ENCODE data around the gene CHMP2A.

CHMP2A gene

DNA sequence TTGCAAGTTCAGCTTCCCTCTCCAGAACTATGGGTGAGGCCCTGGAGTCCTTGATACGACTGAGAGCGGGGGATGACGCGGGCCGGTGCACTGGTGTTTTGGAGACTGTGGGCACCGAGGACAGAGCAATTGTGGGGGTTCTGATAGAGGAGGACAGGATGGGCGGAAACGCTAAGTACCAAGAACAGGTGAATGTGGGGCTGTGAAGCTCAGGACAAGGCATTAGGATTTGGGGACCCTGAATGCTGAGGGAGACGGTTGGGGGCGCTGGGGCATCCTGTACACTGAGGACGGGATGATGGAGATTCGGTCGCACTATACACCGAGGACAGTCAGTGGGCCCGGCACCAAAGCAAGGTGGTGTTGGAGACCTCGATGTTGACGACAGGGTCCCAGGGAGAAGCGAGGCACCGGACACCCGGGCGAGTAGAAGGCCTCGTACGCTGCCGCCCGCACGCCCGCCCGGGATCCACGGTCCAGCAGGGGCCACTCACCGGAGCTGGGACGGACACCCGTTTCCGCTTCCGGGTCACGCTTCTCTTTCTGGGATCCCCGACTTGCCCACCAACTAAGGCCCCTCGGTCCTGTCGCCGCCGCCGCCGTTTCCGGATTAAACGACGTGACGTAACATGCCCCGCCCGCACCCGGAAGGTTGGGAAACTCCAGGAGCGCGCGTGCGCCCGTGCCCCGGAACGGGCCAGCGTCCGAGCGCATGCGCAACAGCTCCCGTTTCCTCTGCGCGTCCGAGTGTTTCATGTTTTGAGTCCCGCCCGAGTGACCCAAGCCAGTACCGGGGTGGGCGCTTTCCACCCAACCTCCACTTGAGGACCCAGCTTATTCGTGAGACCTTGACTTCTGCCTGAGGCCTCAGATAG is at the start of gene CHMP2A (continued):
- TF ChIP-seq, protein P1, sequence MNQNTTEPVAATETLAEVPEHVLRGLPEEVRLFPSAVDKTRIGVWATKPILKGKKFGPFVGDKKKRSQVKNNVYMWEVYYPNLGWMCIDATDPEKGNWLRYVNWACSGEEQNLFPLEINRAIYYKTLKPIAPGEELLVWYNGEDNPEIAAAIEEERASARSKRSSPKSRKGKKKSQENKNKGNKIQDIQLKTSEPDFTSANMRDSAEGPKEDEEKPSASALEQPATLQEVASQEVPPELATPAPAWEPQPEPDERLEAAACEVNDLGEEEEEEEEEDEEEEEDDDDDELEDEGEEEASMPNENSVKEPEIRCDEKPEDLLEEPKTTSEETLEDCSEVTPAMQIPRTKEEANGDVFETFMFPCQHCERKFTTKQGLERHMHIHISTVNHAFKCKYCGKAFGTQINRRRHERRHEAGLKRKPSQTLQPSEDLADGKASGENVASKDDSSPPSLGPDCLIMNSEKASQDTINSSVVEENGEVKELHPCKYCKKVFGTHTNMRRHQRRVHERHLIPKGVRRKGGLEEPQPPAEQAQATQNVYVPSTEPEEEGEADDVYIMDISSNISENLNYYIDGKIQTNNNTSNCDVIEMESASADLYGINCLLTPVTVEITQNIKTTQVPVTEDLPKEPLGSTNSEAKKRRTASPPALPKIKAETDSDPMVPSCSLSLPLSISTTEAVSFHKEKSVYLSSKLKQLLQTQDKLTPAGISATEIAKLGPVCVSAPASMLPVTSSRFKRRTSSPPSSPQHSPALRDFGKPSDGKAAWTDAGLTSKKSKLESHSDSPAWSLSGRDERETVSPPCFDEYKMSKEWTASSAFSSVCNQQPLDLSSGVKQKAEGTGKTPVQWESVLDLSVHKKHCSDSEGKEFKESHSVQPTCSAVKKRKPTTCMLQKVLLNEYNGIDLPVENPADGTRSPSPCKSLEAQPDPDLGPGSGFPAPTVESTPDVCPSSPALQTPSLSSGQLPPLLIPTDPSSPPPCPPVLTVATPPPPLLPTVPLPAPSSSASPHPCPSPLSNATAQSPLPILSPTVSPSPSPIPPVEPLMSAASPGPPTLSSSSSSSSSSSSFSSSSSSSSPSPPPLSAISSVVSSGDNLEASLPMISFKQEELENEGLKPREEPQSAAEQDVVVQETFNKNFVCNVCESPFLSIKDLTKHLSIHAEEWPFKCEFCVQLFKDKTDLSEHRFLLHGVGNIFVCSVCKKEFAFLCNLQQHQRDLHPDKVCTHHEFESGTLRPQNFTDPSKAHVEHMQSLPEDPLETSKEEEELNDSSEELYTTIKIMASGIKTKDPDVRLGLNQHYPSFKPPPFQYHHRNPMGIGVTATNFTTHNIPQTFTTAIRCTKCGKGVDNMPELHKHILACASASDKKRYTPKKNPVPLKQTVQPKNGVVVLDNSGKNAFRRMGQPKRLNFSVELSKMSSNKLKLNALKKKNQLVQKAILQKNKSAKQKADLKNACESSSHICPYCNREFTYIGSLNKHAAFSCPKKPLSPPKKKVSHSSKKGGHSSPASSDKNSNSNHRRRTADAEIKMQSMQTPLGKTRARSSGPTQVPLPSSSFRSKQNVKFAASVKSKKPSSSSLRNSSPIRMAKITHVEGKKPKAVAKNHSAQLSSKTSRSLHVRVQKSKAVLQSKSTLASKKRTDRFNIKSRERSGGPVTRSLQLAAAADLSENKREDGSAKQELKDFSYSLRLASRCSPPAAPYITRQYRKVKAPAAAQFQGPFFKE (tag by site-specific recombination; IDR thresholded peaks at IDR 0.05; ENCODE audit: borderline replicate concordance): no peak
- peak; percentile 86 for TF ChIP-seq ZFP37 (tag by site-specific recombination; IDR thresholded peaks at IDR 0.05)
- TF ChIP-seq, protein P2, sequence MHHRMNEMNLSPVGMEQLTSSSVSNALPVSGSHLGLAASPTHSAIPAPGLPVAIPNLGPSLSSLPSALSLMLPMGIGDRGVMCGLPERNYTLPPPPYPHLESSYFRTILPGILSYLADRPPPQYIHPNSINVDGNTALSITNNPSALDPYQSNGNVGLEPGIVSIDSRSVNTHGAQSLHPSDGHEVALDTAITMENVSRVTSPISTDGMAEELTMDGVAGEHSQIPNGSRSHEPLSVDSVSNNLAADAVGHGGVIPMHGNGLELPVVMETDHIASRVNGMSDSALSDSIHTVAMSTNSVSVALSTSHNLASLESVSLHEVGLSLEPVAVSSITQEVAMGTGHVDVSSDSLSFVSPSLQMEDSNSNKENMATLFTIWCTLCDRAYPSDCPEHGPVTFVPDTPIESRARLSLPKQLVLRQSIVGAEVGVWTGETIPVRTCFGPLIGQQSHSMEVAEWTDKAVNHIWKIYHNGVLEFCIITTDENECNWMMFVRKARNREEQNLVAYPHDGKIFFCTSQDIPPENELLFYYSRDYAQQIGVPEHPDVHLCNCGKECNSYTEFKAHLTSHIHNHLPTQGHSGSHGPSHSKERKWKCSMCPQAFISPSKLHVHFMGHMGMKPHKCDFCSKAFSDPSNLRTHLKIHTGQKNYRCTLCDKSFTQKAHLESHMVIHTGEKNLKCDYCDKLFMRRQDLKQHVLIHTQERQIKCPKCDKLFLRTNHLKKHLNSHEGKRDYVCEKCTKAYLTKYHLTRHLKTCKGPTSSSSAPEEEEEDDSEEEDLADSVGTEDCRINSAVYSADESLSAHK (tag by site-specific recombination; IDR thresholded peaks at IDR 0.05): peak; percentile 41; the same call in 1 of the 2 replicates
- no peak for TF ChIP-seq ZNF664 (tag by site-specific recombination; IDR thresholded peaks at IDR 0.05)
- peak; percentile 72; the same call in 1 of the 2 replicates for TF ChIP-seq ZNF391 (tag by site-specific recombination; IDR thresholded peaks at IDR 0.05; ENCODE audit: borderline replicate concordance, low read depth)
- TF ChIP-seq ZNF223 (tag by site-specific recombination; IDR thresholded peaks at IDR 0.05): no peak
- no peak for TF ChIP-seq ZNF184 (tag by site-specific recombination; IDR thresholded peaks at IDR 0.05)
- TF ChIP-seq ZNF600 (tag by site-specific recombination; IDR thresholded peaks at IDR 0.05): no peak
- TF ChIP-seq ZNF23 (tag by site-specific recombination; IDR thresholded peaks at IDR 0.05; ENCODE audit: borderline replicate concordance): no peak
- TF ChIP-seq YY1 (tag by site-specific recombination; IDR thresholded peaks at IDR 0.05): no peak
- no peak for TF ChIP-seq ZNF701 (tag by site-specific recombination; IDR thresholded peaks at IDR 0.05)
- TF ChIP-seq ZNF558 (tag by site-specific recombination; IDR thresholded peaks at IDR 0.05): no peak
- TF ChIP-seq, protein P3, sequence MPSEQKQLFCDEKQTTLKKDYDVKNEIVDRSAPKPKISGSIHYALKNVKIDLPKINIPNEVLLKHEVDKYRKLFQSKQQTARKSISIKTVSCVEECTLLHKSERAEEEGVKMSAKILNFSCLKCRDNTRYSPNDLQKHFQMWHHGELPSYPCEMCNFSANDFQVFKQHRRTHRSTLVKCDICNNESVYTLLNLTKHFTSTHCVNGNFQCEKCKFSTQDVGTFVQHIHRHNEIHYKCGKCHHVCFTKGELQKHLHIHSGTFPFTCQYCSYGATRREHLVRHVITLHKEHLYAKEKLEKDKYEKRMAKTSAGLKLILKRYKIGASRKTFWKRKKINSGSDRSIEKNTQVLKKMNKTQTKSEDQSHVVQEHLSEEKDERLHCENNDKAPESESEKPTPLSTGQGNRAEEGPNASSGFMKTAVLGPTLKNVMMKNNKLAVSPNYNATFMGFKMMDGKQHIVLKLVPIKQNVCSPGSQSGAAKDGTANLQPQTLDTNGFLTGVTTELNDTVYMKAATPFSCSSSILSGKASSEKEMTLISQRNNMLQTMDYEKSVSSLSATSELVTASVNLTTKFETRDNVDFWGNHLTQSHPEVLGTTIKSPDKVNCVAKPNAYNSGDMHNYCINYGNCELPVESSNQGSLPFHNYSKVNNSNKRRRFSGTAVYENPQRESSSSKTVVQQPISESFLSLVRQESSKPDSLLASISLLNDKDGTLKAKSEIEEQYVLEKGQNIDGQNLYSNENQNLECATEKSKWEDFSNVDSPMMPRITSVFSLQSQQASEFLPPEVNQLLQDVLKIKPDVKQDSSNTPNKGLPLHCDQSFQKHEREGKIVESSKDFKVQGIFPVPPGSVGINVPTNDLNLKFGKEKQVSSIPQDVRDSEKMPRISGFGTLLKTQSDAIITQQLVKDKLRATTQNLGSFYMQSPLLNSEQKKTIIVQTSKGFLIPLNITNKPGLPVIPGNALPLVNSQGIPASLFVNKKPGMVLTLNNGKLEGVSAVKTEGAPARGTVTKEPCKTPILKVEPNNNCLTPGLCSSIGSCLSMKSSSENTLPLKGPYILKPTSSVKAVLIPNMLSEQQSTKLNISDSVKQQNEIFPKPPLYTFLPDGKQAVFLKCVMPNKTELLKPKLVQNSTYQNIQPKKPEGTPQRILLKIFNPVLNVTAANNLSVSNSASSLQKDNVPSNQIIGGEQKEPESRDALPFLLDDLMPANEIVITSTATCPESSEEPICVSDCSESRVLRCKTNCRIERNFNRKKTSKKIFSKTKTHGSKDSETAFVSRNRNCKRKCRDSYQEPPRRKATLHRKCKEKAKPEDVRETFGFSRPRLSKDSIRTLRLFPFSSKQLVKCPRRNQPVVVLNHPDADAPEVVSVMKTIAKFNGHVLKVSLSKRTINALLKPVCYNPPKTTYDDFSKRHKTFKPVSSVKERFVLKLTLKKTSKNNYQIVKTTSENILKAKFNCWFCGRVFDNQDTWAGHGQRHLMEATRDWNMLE (tag by site-specific recombination; conservative IDR thresholded peaks at IDR 0.05; ENCODE audit: low read depth): peak; percentile 98
- no peak for TF ChIP-seq TRIM28 (IDR thresholded peaks at IDR 0.05; ENCODE audit: borderline replicate concordance, low read length)
- TF ChIP-seq ZNF239 (tag by site-specific recombination; IDR thresholded peaks at IDR 0.05): no peak
- TF ChIP-seq, protein P4, sequence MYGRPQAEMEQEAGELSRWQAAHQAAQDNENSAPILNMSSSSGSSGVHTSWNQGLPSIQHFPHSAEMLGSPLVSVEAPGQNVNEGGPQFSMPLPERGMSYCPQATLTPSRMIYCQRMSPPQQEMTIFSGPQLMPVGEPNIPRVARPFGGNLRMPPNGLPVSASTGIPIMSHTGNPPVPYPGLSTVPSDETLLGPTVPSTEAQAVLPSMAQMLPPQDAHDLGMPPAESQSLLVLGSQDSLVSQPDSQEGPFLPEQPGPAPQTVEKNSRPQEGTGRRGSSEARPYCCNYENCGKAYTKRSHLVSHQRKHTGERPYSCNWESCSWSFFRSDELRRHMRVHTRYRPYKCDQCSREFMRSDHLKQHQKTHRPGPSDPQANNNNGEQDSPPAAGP (tag by site-specific recombination; IDR thresholded peaks at IDR 0.05): peak; percentile 49
- TF ChIP-seq ZNF174 (tag by site-specific recombination; IDR thresholded peaks at IDR 0.05): no peak
- TF ChIP-seq, protein P5, sequence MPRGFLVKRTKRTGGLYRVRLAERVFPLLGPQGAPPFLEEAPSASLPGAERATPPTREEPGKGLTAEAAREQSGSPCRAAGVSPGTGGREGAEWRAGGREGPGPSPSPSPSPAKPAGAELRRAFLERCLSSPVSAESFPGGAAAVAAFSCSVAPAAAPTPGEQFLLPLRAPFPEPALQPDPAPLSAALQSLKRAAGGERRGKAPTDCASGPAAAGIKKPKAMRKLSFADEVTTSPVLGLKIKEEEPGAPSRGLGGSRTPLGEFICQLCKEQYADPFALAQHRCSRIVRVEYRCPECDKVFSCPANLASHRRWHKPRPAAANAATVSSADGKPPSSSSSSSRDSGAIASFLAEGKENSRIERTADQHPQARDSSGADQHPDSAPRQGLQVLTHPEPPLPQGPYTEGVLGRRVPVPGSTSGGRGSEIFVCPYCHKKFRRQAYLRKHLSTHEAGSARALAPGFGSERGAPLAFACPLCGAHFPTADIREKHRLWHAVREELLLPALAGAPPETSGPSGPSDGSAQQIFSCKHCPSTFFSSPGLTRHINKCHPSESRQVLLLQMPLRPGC (tag by site-specific recombination; IDR thresholded peaks at IDR 0.05): no peak
- TF ChIP-seq HOXC10 (CRISPR knock-in tag; IDR thresholded peaks at IDR 0.05): peak; percentile 75; the same call in 1 of the 2 replicates
- TF ChIP-seq ZNF175 (tag by site-specific recombination; IDR thresholded peaks at IDR 0.05): no peak
- TF ChIP-seq ZNF791 (tag by site-specific recombination; IDR thresholded peaks at IDR 0.05): no peak
- TF ChIP-seq SP3 (tag by site-specific recombination; IDR thresholded peaks at IDR 0.05): peak; percentile 81
- peak; percentile 75; the same call in 1 of the 2 replicates for TF ChIP-seq ZNF561 (tag by site-specific recombination; IDR thresholded peaks at IDR 0.05; ENCODE audit: borderline replicate concordance)
